C4-2B (cell line): Measurements from ENCODE around the gene NNT.

Experiments used
- CTCF ChIP-seq: fragments of 450-650 bp; conservative IDR thresholded peaks from 2 replicates; pipeline ENCODE4 v1.5.1; 2017; ENCODE audit warnings: mild to moderate bottlenecking
- ZFX ChIP-seq: fragments of 450-650 bp; IDR thresholded peaks from 2 replicates; pipeline ENCODE4 v1.6.1; 2017

- no peak for TF ChIP-seq CTCF
- TF ChIP-seq ZFX = no peak
Measured at GRCh38 chr5:43648499-43649124, 45.6 kb downstream of the NNT start.
